B cell (primary cell): ENCODE results near the gene CDX1. TPM values are rescaled to one million over a fixed set of nuclear protein-coding genes. Genes with fewer than 3 reads are reported as not detected.

Experiments
- ATAC-seq: fragments of 200-7000 bp; cut with Tn5 transposase; one replicate; pipeline ENCODE4 v1.10.0; 2021; ENCODE audit warnings: low read depth, mild to moderate bottlenecking, moderate number of reproducible peaks, moderate library complexity
- CTCF ChIA-PET: fragments of 350-600 bp; sonication (Branson Sonifier 250); formaldehyde crosslinking; loops from one replicate; lab custom pipeline; 2021; ENCODE audit warnings: antibody characterized with exemption, inconsistent platforms; lab: Charles Lee
- POLR2A ChIA-PET: fragments of 350-600 bp; sonication (Branson Sonifier 250); formaldehyde crosslinking; loops from one replicate; lab custom pipeline; 2021; ENCODE audit warnings: antibody characterized with exemption; lab: Charles Lee
- DNase-seq: peaks from one replicate; pipeline ENCODE4 v3.0.0; 2013
- H2AFZ ChIP-seq: 2 replicates; pipeline ENCODE4 v1.6.1; 2012; ENCODE audit warnings: mild to moderate bottlenecking, low read depth, low read length; ENCODE audit not compliant: insufficient read depth, poor library complexity, severe bottlenecking
- H3K27ac ChIP-seq, 2 donors: 1 replicate in 1 of 2; 2 replicates in 1 of 2; pipeline ENCODE4 v1.5.1; 2012 to 2013; ENCODE audit warnings: low read length in 2 of 2, mild to moderate bottlenecking in 2 of 2, moderate library complexity in 1 of 2
- H3K27me3 ChIP-seq, 4 experiments: fragments of 200-600 bp in 1 of 4; sonication (generic) in 1 of 4; replicated peaks in 1 of 4; 1 replicate in 2 of 4; 2 replicates in 2 of 4; pipeline versions ENCODE4 v1.6.1 to v1.7.0; 2013 to 2016; ENCODE audit warnings: low read length in 3 of 4, mild to moderate bottlenecking in 2 of 4, mixed read lengths in 1 of 4, moderate library complexity in 1 of 4; ENCODE audit not compliant: insufficient read depth in 4 of 4, control insufficient read depth in 3 of 4; ENCODE audit errors: control extremely low read depth in 1 of 4
- H3K36me3 ChIP-seq, 2 experiments: replicated peaks in 1 of 2; 1 replicate in 1 of 2; 2 replicates in 1 of 2; pipeline versions ENCODE4 v1.6.1 to v1.7.1; 2013; ENCODE audit warnings: low read length in 1 of 2; ENCODE audit not compliant: insufficient read depth in 2 of 2, control insufficient read depth in 1 of 2; ENCODE audit errors: control extremely low read depth in 1 of 2, extremely low read depth in 1 of 2
- H3K4me1 ChIP-seq, 2 donors: fragments of 200-600 bp in 1 of 2; sonication (generic) in 1 of 2; 1 replicate in 1 of 2; 2 replicates in 1 of 2; pipeline versions ENCODE4 v1.5.1 to v1.6.1; 2013 to 2017; ENCODE audit warnings: low read length in 2 of 2; ENCODE audit not compliant: control insufficient read depth in 2 of 2, insufficient read depth in 2 of 2
- H3K4me2 ChIP-seq: replicated peaks from 2 replicates; pipeline ENCODE3; 2012; ENCODE audit warnings: mild to moderate bottlenecking, low read depth, low read length; ENCODE audit not compliant: poor library complexity, severe bottlenecking
- H3K4me3 ChIP-seq, 5 experiments: fragments of 200-600 bp in 1 of 5; sonication (generic) in 1 of 5; 1 replicate in 3 of 5; 2 replicates in 2 of 5; pipeline versions ENCODE4 v1.5.1 to v1.7.0; 2011 to 2016; ENCODE audit warnings: low read length in 4 of 5, mild to moderate bottlenecking in 4 of 5, low read depth in 2 of 5, control low read depth in 1 of 5, moderate library complexity in 1 of 5; ENCODE audit not compliant: insufficient read depth in 1 of 5; ENCODE audit errors: control extremely low read depth in 1 of 5, extremely low read depth in 1 of 5
- H3K79me2 ChIP-seq: fragments of 200-600 bp; sonication (generic); one replicate; pipeline ENCODE4 v1.6.0; 2016; ENCODE audit warnings: low read length; ENCODE audit not compliant: control insufficient read depth, insufficient read depth
- H3K9ac ChIP-seq: fragments of 200-600 bp; sonication (generic); 2 replicates; pipeline ENCODE4 v1.6.1; 2017; ENCODE audit warnings: mild to moderate bottlenecking, low read length, moderate library complexity
- H3K9me3 ChIP-seq, 3 donors: one replicate each; pipeline versions ENCODE4 v1.6.1 to v1.7.1; 2013; ENCODE audit warnings: low read length in 2 of 3; ENCODE audit not compliant: control insufficient read depth in 2 of 3, insufficient read depth in 1 of 3; ENCODE audit errors: control extremely low read depth in 1 of 3
- H4K20me1 ChIP-seq: 2 replicates; pipeline ENCODE4 v1.6.0; 2012; ENCODE audit warnings: mild to moderate bottlenecking, low read length; ENCODE audit not compliant: insufficient read depth, control insufficient read depth, poor library complexity, severe bottlenecking
- H3K27ac Mint-ChIP-seq: one replicate; pipeline ENCODE4 v1.8.0; 2021; ENCODE audit warnings: mixed read lengths
- H3K27me3 Mint-ChIP-seq: one replicate; pipeline ENCODE4 v1.8.0; 2021; ENCODE audit warnings: mixed read lengths
- H3K4me1 Mint-ChIP-seq: one replicate; pipeline ENCODE4 v1.8.0; 2021; ENCODE audit warnings: mixed read lengths
- H3K4me3 Mint-ChIP-seq: one replicate; pipeline ENCODE4 v1.8.0; 2021; ENCODE audit warnings: mixed read lengths
- H3K9me3 Mint-ChIP-seq: one replicate; pipeline ENCODE4 v1.8.0; 2022; ENCODE audit warnings: mixed read lengths; ENCODE audit not compliant: insufficient read depth
- EZH2 ChIP-seq: IDR thresholded peaks from 2 replicates; pipeline ENCODE4 v1.6.1; 2012; ENCODE audit warnings: borderline replicate concordance, low read depth, mild to moderate bottlenecking, moderate library complexity, low read length; ENCODE audit not compliant: insufficient read depth, poor library complexity, severe bottlenecking
- WGBS: methylation state at CpG from one replicate; pipeline ENCODE4 v1.1.5; 2013; ENCODE audit warnings: missing lambda C conversion rate; ENCODE audit not compliant: insufficient coverage; 5-methylcytosine and 5-hydroxymethylcytosine counted together
- intact Hi-C: fragments of 100-400 bp; cut with micrococcal nuclease; formaldehyde crosslinking; loops from one replicate; pipeline ENCODE4 v1.10.0; 2022
- polyA minus RNA-seq: library from RNA; depleted of rRNA, polyadenylated mRNA; stranded (reverse); fragments of >200 nt; gene quantifications from 2 replicates; pipeline ENCODE4 v1.2.3, GENCODE V29; 2012
- polyA plus RNA-seq: library from polyadenylated mRNA; depleted of rRNA; stranded (reverse); fragments of >200 nt; gene quantifications from 2 replicates; pipeline ENCODE4 v1.2.3, GENCODE V29; 2012
- total RNA-seq, 2 donors: library from RNA; stranded (reverse); fragments of 120-200 nt in 1 of 2; gene quantifications; 1 replicate in 1 of 2; 2 replicates in 1 of 2; pipeline versions ENCODE4 v1.2.3 to v1.2.4, GENCODE V29; 2013 to 2022
- TF ChIP-seq, protein P1 (sequence below): fragments of 200-600 bp; IDR thresholded peaks from one replicate; pipeline ENCODE4 v1.8.0; 2022; ENCODE audit warnings: antibody characterized with exemption, mild to moderate bottlenecking

The CDX1 gene
- total RNA-seq (not detected in 2 replicates), polyA plus RNA-seq (not detected in 2 replicates), polyA minus RNA-seq (not detected in 2 replicates)
- not detected for total RNA-seq (2013)

DNA sequence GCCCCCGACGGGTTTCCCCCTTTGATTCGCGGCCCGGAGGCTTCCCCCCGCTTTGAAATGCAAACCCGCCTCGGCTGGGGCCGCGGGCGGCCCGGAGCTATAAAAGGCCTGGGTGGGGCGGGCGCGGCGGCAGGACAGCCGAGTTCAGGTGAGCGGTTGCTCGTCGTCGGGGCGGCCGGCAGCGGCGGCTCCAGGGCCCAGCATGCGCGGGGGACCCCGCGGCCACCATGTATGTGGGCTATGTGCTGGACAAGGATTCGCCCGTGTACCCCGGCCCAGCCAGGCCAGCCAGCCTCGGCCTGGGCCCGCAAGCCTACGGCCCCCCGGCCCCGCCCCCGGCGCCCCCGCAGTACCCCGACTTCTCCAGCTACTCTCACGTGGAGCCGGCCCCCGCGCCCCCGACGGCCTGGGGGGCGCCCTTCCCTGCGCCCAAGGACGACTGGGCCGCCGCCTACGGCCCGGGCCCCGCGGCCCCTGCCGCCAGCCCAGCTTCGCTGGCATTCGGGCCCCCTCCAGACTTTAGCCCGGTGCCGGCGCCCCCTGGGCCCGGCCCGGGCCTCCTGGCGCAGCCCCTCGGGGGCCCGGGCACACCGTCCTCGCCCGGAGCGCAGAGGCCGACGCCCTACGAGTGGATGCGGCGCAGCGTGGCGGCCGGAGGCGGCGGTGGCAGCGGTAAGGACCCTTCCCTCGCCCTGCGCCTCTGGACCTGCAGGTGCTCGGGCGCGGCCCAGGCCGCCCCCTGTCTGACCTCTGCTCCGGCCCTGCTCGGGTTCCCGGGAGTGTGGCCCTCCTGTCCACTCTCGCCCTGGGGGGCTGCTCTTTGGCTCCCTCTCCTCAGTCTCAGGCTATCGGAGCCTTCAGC is at the start of gene CDX1:
Gene CDX1, plus strand, starts transcription at position 129 of the 862 bp plus-strand sequence. Its CDS starts 99 bp downstream, at position 228.
- Mint-ChIP-seq H3K4me3 (no peak within 1 kb of the TSS), H3K27ac (no peak within 1 kb of the TSS), H3K27me3 (peaks cover 47% of the 10 kb centered on the region), H3K4me1 (peaks cover 4% of the 10 kb centered on the region), H3K9me3 (no peaks in the 10 kb centered on the region)
- no peak within 1 kb of the TSS for H3K9ac ChIP-seq
- WGBS = 31% methylated on average over 88 of the region's 93 CpGs
- H4K20me1 ChIP-seq = no peaks in the 10 kb centered on the region
- no peaks in the 10 kb centered on the region for H3K36me3 ChIP-seq
- H3K9me3 ChIP-seq = no peaks in the 10 kb centered on the region
- ATAC-seq = no peak
- peaks cover 0 to 5% of the 10 kb centered on the region in 2 donors for H3K4me1 ChIP-seq
- peaks cover 0 to 19% (median 12%) of the 10 kb centered on the region in 4 experiments for H3K27me3 ChIP-seq
- H3K27ac ChIP-seq = no peak within 1 kb of the TSS
- no peak for DNase-seq
- intact Hi-C loops = no loop called here
- CTCF ChIA-PET = no interaction called here
- H3K4me3 ChIP-seq = no peak within 1 kb of the TSS
- H3K79me2 ChIP-seq = no peaks in the 10 kb centered on the region
- TF ChIP-seq, protein P1, sequence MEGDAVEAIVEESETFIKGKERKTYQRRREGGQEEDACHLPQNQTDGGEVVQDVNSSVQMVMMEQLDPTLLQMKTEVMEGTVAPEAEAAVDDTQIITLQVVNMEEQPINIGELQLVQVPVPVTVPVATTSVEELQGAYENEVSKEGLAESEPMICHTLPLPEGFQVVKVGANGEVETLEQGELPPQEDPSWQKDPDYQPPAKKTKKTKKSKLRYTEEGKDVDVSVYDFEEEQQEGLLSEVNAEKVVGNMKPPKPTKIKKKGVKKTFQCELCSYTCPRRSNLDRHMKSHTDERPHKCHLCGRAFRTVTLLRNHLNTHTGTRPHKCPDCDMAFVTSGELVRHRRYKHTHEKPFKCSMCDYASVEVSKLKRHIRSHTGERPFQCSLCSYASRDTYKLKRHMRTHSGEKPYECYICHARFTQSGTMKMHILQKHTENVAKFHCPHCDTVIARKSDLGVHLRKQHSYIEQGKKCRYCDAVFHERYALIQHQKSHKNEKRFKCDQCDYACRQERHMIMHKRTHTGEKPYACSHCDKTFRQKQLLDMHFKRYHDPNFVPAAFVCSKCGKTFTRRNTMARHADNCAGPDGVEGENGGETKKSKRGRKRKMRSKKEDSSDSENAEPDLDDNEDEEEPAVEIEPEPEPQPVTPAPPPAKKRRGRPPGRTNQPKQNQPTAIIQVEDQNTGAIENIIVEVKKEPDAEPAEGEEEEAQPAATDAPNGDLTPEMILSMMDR = no peak
- no peak for TF ChIP-seq EZH2
- H3K4me2 ChIP-seq = no peak within 1 kb of the TSS
- POLR2A ChIA-PET = no interaction called here
- H2AFZ ChIP-seq = no peak within 1 kb of the TSS

DNA sequence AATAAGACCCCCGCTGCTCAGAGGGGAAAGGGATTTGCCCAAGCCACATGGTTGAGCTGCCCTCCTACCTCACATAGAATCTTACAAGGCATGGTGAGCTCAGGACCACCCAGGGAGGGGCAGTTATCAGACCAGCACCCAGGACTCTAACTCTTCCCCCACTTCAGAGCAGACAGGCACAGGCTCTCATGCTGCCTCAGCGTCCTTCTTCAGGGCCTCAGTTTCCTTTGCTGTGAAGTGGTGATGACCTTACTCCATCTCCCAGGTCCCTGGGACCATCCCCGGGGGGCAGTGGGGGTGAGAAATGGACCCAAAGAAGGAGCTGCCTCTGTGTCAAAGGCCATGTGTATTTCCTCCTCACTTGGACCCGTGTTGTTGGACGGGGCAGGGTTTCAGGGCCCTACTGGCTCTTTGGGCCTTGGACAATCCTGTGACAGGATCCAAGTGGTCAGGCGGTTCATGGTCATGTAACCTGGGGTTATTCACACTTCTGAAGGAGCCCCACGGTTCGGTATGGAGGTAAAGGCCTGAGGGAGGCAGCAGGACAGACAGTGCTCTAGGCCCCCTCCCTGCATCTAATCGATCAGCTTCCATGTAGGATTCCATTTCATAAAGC is 48.5 kb upstream of the CDX1 start:
- Mint-ChIP-seq H3K9me3 (no peaks in the 10 kb centered on the region), H3K4me1 (no peaks in the 10 kb centered on the region), H3K27me3 (peaks cover 3% of the 10 kb centered on the region), H3K4me3 (no peak overlapping the region), H3K27ac (no peak overlapping the region)
- TF ChIP-seq EZH2 = no peak
- TF ChIP-seq, protein P1 = no peak
- Histone ChIP-seq H3K4me1 (no peaks in the 10 kb centered on the region), H3K27ac (no peak overlapping the region), H3K9me3 (peaks cover 0 to 4% (median 0%) of the 10 kb centered on the region in 3 donors), H2AFZ (no peak overlapping the region), H3K36me3 (no peaks in the 10 kb centered on the region), H3K27me3 (no peaks in the 10 kb centered on the region), H3K79me2 (no peaks in the 10 kb centered on the region), H4K20me1 (no peaks in the 10 kb centered on the region), H3K9ac (no peak overlapping the region), H3K4me2 (no peak overlapping the region), H3K4me3 (no peak overlapping the region)
- POLR2A ChIA-PET = no interaction called here
- no peak for ATAC-seq
- DNase-seq = no peak
- CTCF ChIA-PET = no interaction called here
- 91% methylated on average over 7 of the region's 9 CpGs for WGBS
- intact Hi-C loops = no loop called here
